ENCODE data around the gene CXCR1. TPM values are rescaled to one million over a fixed set of nuclear protein-coding genes. Genes with fewer than 3 reads are reported as not detected.

The CXCR1 gene
- under 1 TPM in 6 of 9 donors, not detected in 3; 0.07 to 0.68 (median 0.15) TPM for total RNA-seq
- polyA plus RNA-seq: under 1 TPM; 0.07 to 0.24 (median 0.20) TPM
- long read RNA-seq, donor 1: 0 reads
- long read RNA-seq, donor 2: 0 reads
- long read RNA-seq, donor 3: 0 reads
- long read RNA-seq, donor 4: 0 reads
- long read RNA-seq, donor 5: 0 reads
- long read RNA-seq, donor 6: 0 reads
- long read RNA-seq, donor 7: 0 reads
- long read RNA-seq, donor 8: 0 reads
- long read RNA-seq, donor 9: 0 reads
- long read RNA-seq, donor 10: 0 reads

GRCh38 chr2:218166791-218167190 lies at the start of gene CXCR1:
Gene CXCR1, minus strand, starts transcription at chr2:218166962. Its CDS starts 1,751 bp downstream, at chr2:218165211.
- no peak for DNase-seq
- Histone ChIP-seq H3K36me3 (replicated peaks in 1 of 2) (no peaks in the 10 kb centered on the region), H3K4me3 (no peak within 1 kb of the TSS), H3K4me1 (replicated peaks in 1 of 2) (no peaks in the 10 kb centered on the region), H3K9me3 (replicated peaks in 1 of 3) (no peaks in the 10 kb centered on the region), H3K27me3 (peaks cover 8% of the 10 kb centered on the region), H3K27ac (no peak within 1 kb of the TSS)
- intact Hi-C loops (cut with DNase I): no loop called here
- WGBS, 4 donors: 68 to 77% (median 73%) methylated on average over 3 of the region's 3 CpGs
- TF ChIP-seq CTCF (IDR thresholded peaks at IDR 0.05): no peak

- Histone ChIP-seq H3K4me3 (peak overlapping the region in 3 of 4 donors; percentile 49 to 98 (median 96)), H3K9me3 (replicated peaks in 1 of 3) (no peaks in the 10 kb centered on the region), H3K27me3 (no peaks in the 10 kb centered on the region), H3K4me1 (replicated peaks in 1 of 2) (peaks cover 21 to 39% of the 10 kb centered on the region in 2 donors), H3K27ac (peak overlapping the region; percentile 47 to 98 (median 92)), H3K36me3 (replicated peaks in 1 of 2) (no peaks in the 10 kb centered on the region)
- peak in 4 of 7 donors; percentile 19 to 62 (median 28) for DNase-seq
- TF ChIP-seq POLR2A (IDR thresholded peaks at IDR 0.05) (no peak), CTCF (IDR thresholded peaks at IDR 0.05) (no peak)
- 24 to 47% (median 33%) methylated on average over 6 to 9 of the region's 9 CpGs for WGBS, 4 donors
- intact Hi-C loops (cut with DNase I): no loop called here
Observed at GRCh38 chr2:218216336-218216673, 49.5 kb upstream of the CXCR1 start.

GRCh38 chr2:218214116-218214515 lies 47.4 kb upstream of the CXCR1 start:
- Histone ChIP-seq H3K27ac (no peak overlapping the region), H3K36me3 (replicated peaks in 1 of 2) (no peaks in the 10 kb centered on the region), H3K4me1 (replicated peaks in 1 of 2) (peaks cover 14 to 17% of the 10 kb centered on the region in 2 donors), H3K27me3 (no peaks in the 10 kb centered on the region), H3K4me3 (no peak overlapping the region), H3K9me3 (replicated peaks in 1 of 3) (no peaks in the 10 kb centered on the region)
- intact Hi-C loops (cut with DNase I): no loop called here
- TF ChIP-seq CTCF (IDR thresholded peaks at IDR 0.05) (no peak), POLR2A (IDR thresholded peaks at IDR 0.05) (no peak)
- DNase-seq: no peak
- 69 to 85% (median 82%) methylated on average over 1 of the region's 1 CpG for WGBS, 4 donors

- 84 to 95% (median 94%) methylated on average over 3 of the region's 3 CpGs for WGBS, 4 donors
Observed at GRCh38 chr2:218209078-218209477, 42.3 kb upstream of the CXCR1 start.

More at GRCh38 chr2:218209078-218209477, 42.3 kb upstream of the CXCR1 start:
- TF ChIP-seq CTCF (IDR thresholded peaks at IDR 0.05) (no peak), POLR2A (IDR thresholded peaks at IDR 0.05) (no peak)
- Histone ChIP-seq H3K9me3 (replicated peaks in 1 of 3) (no peaks in the 10 kb centered on the region), H3K27me3 (no peaks in the 10 kb centered on the region), H3K36me3 (replicated peaks in 1 of 2) (no peaks in the 10 kb centered on the region), H3K4me3 (no peak overlapping the region), H3K27ac (no peak overlapping the region), H3K4me1 (replicated peaks in 1 of 2) (no peaks in the 10 kb centered on the region)
- no peak for DNase-seq
- intact Hi-C loops (cut with DNase I): no loop called here

Measured in adrenal gland (tissue), 19 donors.